Effector memory CD8-positive, alpha-beta T cell (primary cell): ENCODE measurements around the gene HIKESHI.
A peak's percentile ranks its signal among the peaks of the same experiment; 100 is the strongest.

Source experiments
- ATAC-seq: fragments of 150-1000 bp; cut with Tn5 transposase; replicated peaks from 2 replicates; pipeline ENCODE4 v1.10.0; 2021; ENCODE audit warnings: mild to moderate bottlenecking, moderate library complexity
- DNase-seq, 3 experiments: peaks; one replicate each; pipeline ENCODE4 v3.0.0; 2021
- H3K27ac Mint-ChIP-seq, 2 donors: one replicate each; pipeline ENCODE4 v1.8.0; 2022; ENCODE audit warnings: mild to moderate bottlenecking in 2 of 2, mixed read lengths in 2 of 2, moderate library complexity in 2 of 2
- H3K27me3 Mint-ChIP-seq, 2 donors: one replicate each; pipeline ENCODE4 v1.8.0; 2022; ENCODE audit warnings: mixed read lengths in 2 of 2
- H3K36me3 Mint-ChIP-seq: one replicate; pipeline ENCODE4 v1.8.0; 2022; ENCODE audit warnings: mild to moderate bottlenecking, moderate library complexity, mixed read lengths; ENCODE audit not compliant: insufficient read depth
- H3K4me1 Mint-ChIP-seq, 2 donors: one replicate each; pipeline ENCODE4 v1.8.0; 2022; ENCODE audit warnings: low read depth in 2 of 2, mixed read lengths in 2 of 2
- H3K4me3 Mint-ChIP-seq, 2 donors: one replicate each; pipeline ENCODE4 v1.8.0; 2022; ENCODE audit warnings: mild to moderate bottlenecking in 2 of 2, mixed read lengths in 2 of 2, moderate library complexity in 2 of 2
- H3K9me3 Mint-ChIP-seq, 2 donors: one replicate each; pipeline ENCODE4 v1.8.0; 2022; ENCODE audit warnings: mixed read lengths in 2 of 2

The HIKESHI gene

GRCh38 chr11:86372041-86372440 is 70.0 kb downstream of the HIKESHI start:
- no peaks in the 10 kb centered on the region for H3K9me3 Mint-ChIP-seq
- no peak overlapping the region for H3K4me3 Mint-ChIP-seq
- DNase-seq (no peak), ATAC-seq (no peak)
- H3K36me3 Mint-ChIP-seq: no peaks in the 10 kb centered on the region
- no peaks in the 10 kb centered on the region for H3K4me1 Mint-ChIP-seq
- no peak overlapping the region for H3K27ac Mint-ChIP-seq
- H3K27me3 Mint-ChIP-seq: peaks cover 0 to 11% of the 10 kb centered on the region in 2 donors

DNA sequence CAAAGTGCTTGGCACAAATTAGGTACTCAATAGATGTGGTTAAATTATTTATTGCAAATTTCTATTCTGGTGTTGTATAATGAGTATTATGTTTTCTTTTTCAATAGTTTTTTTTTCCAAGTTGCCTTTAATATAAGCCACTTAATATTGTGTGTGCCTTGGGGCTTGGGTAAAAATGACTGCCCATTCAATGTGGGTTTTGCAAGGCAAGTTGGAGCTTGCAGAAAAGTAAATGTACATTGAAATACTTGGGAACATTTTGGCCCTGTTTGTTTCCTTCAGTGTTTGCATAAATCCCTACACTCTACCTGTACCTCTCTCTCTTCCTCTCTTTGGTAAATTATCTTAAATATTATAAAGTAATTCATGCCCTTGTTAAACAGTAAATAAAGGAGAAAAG is 70.5 kb downstream of the HIKESHI start:
- no peak for DNase-seq
- Mint-ChIP-seq H3K27me3 (peaks cover 0 to 11% of the 10 kb centered on the region in 2 donors), H3K36me3 (no peaks in the 10 kb centered on the region), H3K4me3 (no peak overlapping the region), H3K27ac (no peak overlapping the region), H3K4me1 (no peaks in the 10 kb centered on the region), H3K9me3 (no peaks in the 10 kb centered on the region)
- ATAC-seq: no peak

DNA sequence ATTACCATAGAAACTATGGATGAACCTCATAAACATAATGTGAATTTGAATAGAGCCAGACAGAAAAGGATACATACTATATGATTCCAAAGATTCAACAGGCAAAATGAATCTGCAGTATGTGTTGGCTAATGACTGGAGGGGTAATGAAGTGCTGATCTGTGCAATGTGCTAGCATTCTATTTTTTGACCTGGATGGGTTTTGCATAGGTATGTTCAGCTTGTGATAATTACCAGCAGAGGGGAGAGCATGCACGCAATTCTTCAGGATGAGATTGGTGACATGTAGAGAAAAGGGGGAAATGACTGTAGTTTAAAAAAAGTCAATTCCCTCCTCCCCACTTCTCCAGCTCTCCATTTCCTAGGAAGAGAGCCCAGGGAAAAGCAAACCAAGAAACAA is 72.0 kb downstream of the HIKESHI start:
- Mint-ChIP-seq H3K4me3 (no peak overlapping the region), H3K36me3 (no peaks in the 10 kb centered on the region), H3K4me1 (no peaks in the 10 kb centered on the region), H3K27me3 (peaks cover 0 to 11% of the 10 kb centered on the region in 2 donors), H3K9me3 (no peaks in the 10 kb centered on the region), H3K27ac (no peak overlapping the region)
- no peak for DNase-seq
- no peak for ATAC-seq

- no peak within 1 kb of the TSS for H3K27ac Mint-ChIP-seq
- no peaks in the 10 kb centered on the region for H3K9me3 Mint-ChIP-seq
- no peaks in the 10 kb centered on the region for H3K36me3 Mint-ChIP-seq
- no peak within 1 kb of the TSS for H3K4me3 Mint-ChIP-seq
- no peak for DNase-seq
- no peaks in the 10 kb centered on the region for H3K4me1 Mint-ChIP-seq
- peaks cover 0 to 11% of the 10 kb centered on the region in 2 donors for H3K27me3 Mint-ChIP-seq
- no peak for ATAC-seq
Observed at GRCh38 chr11:86374586-86374985, 72.5 kb downstream of the HIKESHI start, which contains the start of gene CCDC81. CCDC81 (plus strand) TSS chr11:86374887; CDS start chr11:86375164, 277 bp downstream.

DNA sequence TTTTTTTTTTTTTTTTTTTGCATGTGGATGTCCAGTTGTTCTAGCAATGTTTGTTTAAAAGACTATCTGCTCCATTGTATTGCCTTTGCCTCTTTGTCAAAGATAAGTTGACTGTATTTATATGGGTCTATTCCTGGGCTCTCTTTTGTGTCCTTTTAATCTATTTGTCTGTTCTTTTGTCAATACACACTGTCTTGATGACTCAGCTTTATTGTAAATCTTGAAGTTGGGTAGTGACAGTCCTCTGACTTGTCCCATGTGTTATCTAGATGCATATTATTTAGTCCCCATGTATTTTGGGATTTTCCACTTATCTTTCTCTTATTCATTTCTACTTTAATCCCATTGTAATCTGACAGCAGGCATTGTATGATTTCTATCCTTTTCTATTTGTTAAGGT is 75.9 kb downstream of the HIKESHI start:
- ATAC-seq: no peak
- no peak for DNase-seq
- H3K27me3 Mint-ChIP-seq: peaks cover 0 to 11% of the 10 kb centered on the region in 2 donors
- H3K9me3 Mint-ChIP-seq: no peaks in the 10 kb centered on the region
- no peaks in the 10 kb centered on the region for H3K4me1 Mint-ChIP-seq
- H3K4me3 Mint-ChIP-seq: no peak overlapping the region
- no peaks in the 10 kb centered on the region for H3K36me3 Mint-ChIP-seq
- H3K27ac Mint-ChIP-seq: no peak overlapping the region

DNA sequence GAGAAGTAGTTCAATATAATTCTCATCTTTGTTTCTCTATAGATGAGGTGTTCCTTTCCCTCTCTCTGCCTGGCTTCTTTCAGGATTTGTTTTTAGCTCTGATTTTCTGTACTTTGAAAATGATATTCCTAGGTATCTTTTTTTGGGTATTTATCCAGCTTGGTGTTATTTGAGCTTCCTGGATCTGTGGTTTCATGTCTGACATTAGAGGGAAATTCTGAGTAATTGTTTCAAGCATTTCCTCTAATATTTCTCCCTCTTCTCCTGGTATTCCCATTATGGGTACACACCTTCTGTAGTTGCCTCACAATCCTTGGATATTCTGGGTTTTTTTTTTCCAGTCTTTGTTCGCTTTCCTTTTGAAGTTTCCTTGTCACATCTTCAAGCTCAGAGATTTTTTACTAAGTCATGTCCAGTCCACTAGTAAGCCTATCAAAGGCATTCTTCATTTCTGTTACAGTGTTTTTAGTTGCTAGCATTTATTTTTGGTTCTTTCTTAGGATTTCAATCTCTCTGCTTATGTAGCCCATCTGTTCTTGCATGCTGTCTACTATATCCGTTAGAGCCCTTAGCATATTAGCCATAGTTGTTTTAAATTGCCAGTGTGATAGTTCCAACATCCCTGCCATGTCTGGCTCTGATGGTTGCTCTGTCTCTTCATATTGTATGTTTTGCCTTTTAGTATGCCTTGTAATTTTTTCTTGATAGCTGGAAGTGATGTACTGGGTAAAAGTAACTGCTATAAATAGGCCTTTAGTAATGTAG is 78.4 kb downstream of the HIKESHI start:
- Mint-ChIP-seq H3K4me3 (no peak overlapping the region), H3K4me1 (no peaks in the 10 kb centered on the region), H3K9me3 (no peaks in the 10 kb centered on the region), H3K36me3 (no peaks in the 10 kb centered on the region), H3K27me3 (no peaks in the 10 kb centered on the region), H3K27ac (no peak overlapping the region)
- DNase-seq: no peak
- ATAC-seq: no peak

DNA sequence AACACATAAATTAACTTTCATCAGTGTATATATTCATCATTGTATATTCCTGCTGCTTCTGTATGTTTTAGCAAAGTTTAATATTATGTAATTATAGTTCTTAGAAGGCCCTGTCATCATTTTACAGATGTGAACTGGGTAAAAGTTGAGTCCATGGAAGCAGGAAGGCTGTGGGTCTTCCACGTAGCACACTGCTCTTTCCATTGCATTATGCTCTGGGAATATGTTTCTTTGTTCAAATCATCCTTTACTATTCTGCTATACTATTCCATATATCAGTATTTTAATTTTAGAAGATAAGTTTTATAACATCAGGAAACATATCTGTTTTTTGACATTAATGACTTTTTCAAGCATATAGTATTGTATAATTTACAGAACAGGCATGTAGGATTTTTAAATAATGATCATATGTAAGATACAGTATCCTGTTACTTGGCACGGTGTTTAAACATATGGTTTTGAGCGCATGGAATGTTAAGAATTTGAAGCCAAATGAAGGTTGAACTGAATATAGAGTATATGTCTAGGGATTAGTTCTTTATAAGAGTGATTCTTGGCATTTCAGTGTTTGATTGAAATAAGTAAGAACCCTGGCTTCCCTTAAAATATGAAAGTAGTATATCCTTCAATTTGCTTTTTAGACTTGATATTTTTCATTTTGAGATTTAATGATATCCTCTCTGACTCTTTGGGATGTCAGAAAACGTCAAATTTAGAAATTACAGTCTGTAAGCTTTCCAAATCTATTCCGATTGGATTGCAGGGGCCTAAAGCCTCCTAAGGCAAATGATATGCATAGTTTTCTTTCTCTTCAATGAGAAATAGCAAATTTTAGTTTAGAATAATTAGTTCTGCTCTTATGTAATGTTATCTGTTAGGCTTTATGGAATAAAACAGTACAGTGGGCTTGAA is 81.3 kb downstream of the HIKESHI start:
- Mint-ChIP-seq H3K36me3 (no peaks in the 10 kb centered on the region), H3K4me3 (no peak overlapping the region), H3K9me3 (no peaks in the 10 kb centered on the region), H3K27ac (no peak overlapping the region), H3K27me3 (no peaks in the 10 kb centered on the region), H3K4me1 (no peaks in the 10 kb centered on the region)
- no peak for ATAC-seq
- no peak for DNase-seq

DNA sequence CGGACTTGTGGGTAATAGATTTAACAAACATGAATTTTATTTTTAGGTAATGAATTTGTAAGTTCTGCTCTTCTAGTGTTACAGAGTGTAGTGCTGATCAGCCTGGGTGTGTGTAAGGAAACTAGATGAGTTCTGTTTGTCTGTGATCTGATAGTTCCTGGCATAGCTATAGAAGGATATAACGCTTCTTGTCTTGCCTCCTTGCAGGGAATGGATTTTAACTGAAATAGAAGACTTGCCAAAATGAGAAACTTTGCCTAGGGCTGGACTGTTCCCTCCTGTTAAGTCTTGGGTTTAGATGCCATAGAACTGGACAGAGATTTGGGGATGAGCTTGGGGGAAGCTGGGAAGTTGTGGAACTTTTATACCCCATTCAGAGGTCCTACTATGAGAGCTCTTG is 84.2 kb downstream of the HIKESHI start:
- H3K36me3 Mint-ChIP-seq: no peaks in the 10 kb centered on the region

DNA sequence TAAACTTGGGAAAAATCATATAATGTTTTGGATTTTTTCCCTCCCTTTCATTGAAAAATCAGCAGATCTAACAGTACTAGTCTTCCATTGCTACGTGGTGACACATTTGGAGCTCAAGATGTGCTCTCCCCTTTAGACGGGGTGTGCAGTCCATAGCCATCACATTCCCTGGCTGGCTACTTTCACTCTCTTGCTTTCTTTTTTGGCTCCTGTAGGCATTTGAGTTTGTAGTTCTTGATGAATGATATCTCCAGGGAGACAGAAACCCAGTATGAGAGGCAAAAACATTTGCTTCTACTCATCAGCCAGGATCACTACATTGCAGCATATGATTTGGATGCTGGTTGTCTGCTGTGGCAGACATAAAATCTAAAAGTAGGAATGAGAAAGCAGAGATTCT is 84.7 kb downstream of the HIKESHI start:
- Mint-ChIP-seq H3K36me3 (no peaks in the 10 kb centered on the region), H3K9me3 (no peaks in the 10 kb centered on the region), H3K4me1 (no peaks in the 10 kb centered on the region), H3K4me3 (no peak overlapping the region), H3K27me3 (no peaks in the 10 kb centered on the region), H3K27ac (no peak overlapping the region)
- ATAC-seq (no peak), DNase-seq (no peak)

More for the DNA sequence above, 84.2 kb downstream of the HIKESHI start:
- DNase-seq: no peak
- Mint-ChIP-seq H3K27me3 (no peaks in the 10 kb centered on the region), H3K4me1 (no peaks in the 10 kb centered on the region), H3K27ac (no peak overlapping the region), H3K9me3 (no peaks in the 10 kb centered on the region), H3K4me3 (no peak overlapping the region)
- no peak for ATAC-seq

GRCh38 chr11:86388198-86388597 is 86.2 kb downstream of the HIKESHI start:
- H3K27ac Mint-ChIP-seq: no peak overlapping the region
- ATAC-seq (no peak), DNase-seq (no peak)
- H3K4me3 Mint-ChIP-seq: no peak overlapping the region
- H3K36me3 Mint-ChIP-seq: no peaks in the 10 kb centered on the region
- no peaks in the 10 kb centered on the region for H3K4me1 Mint-ChIP-seq
- no peaks in the 10 kb centered on the region for H3K9me3 Mint-ChIP-seq
- H3K27me3 Mint-ChIP-seq: no peaks in the 10 kb centered on the region

DNA sequence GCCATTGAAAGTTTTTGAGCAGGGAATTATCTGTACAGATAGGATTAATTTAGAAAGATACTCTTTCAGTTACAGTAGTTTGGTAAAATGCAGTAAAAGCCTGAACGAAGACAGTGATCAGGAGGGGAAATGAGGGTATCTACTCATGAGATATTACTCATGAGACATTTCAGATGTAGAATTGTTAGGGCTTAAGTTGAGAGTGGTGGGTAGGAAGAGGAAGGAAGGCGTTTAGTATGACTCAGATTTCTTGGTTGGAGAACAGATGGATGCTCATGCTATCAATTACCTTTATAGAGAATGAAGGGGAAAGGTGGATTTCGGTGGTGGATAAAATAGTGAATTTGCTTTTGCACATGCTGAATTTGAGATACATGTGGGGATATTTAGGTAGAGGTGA is 88.4 kb downstream of the HIKESHI start:
- ATAC-seq (no peak), DNase-seq (no peak)
- H3K4me1 Mint-ChIP-seq: no peaks in the 10 kb centered on the region
- H3K27me3 Mint-ChIP-seq: no peaks in the 10 kb centered on the region
- H3K27ac Mint-ChIP-seq: no peak overlapping the region
- H3K36me3 Mint-ChIP-seq: no peaks in the 10 kb centered on the region
- no peak overlapping the region for H3K4me3 Mint-ChIP-seq
- H3K9me3 Mint-ChIP-seq: no peaks in the 10 kb centered on the region

DNA sequence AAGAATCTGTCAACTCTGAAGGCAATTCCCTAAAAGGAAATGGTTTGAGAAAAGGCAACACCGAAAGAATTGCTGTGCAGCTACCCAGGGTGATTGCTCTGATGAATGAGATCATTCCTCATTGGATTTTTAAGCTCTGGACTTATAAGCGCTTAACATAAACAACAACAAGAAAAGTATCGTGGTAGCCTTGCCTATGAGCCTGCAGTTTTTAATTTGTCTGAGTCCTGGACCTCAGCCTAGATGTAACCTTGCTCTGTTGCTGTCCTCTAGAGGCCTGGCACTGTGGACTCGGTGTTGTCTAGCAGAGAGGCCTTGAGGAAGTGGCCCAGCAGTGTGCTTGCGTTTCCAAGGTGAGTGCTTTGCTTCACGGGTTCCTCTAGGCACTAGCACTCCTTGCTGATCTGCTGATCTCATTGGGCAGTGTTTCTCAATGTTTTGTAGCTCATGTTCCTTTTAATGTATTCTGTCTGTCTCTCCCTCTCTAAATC is 93.1 kb downstream of the HIKESHI start:
- Mint-ChIP-seq H3K4me1 (no peaks in the 10 kb centered on the region), H3K36me3 (no peaks in the 10 kb centered on the region), H3K27ac (peak overlapping the region in 1 of 2 donors; percentile 60), H3K4me3 (no peak overlapping the region), H3K27me3 (no peaks in the 10 kb centered on the region), H3K9me3 (no peaks in the 10 kb centered on the region)
- DNase-seq: no peak
- no peak for ATAC-seq
